HepG2 (cell line): ENCODE measurements around the gene ETS2.

Source experiments
- BRCA1 ChIP-seq: sonication (generic); formaldehyde crosslinking; IDR thresholded peaks from 2 replicates; pipeline ENCODE4 v1.4.0; 2020; ENCODE audit warnings: missing genetic modification reagents
- KLF6 ChIP-seq: IDR thresholded peaks from 2 replicates; pipeline ENCODE4 v1.8.0; 2016; ENCODE audit warnings: missing biosample characterization, missing genetic modification reagents
- TFDP1 ChIP-seq: IDR thresholded peaks from 2 replicates; pipeline ENCODE4 v1.6.1; 2016; ENCODE audit warnings: missing compliant biosample characterization, missing genetic modification reagents, borderline replicate concordance
- ZBTB34 ChIP-seq: sonication (generic); formaldehyde crosslinking; IDR thresholded peaks from 2 replicates; pipeline ENCODE4 v1.8.0; 2022; ENCODE audit warnings: mild to moderate bottlenecking, missing genetic modification reagents
- ZFP91 ChIP-seq: sonication (generic); formaldehyde crosslinking; IDR thresholded peaks from 2 replicates; pipeline ENCODE4 v1.9.0; 2022; ENCODE audit warnings: missing genetic modification reagents, mild to moderate bottlenecking, borderline replicate concordance
- ZNF225 ChIP-seq: sonication (generic); formaldehyde crosslinking; IDR thresholded peaks from 2 replicates; pipeline ENCODE4 v1.4.0; 2020; ENCODE audit warnings: mild to moderate bottlenecking, missing genetic modification reagents
- TF ChIP-seq, protein P1 (sequence below): sonication (generic); formaldehyde crosslinking; IDR thresholded peaks from 2 replicates; pipeline ENCODE4 v1.5.0; 2020; ENCODE audit warnings: mild to moderate bottlenecking, missing genetic modification reagents, moderate library complexity

DNA sequence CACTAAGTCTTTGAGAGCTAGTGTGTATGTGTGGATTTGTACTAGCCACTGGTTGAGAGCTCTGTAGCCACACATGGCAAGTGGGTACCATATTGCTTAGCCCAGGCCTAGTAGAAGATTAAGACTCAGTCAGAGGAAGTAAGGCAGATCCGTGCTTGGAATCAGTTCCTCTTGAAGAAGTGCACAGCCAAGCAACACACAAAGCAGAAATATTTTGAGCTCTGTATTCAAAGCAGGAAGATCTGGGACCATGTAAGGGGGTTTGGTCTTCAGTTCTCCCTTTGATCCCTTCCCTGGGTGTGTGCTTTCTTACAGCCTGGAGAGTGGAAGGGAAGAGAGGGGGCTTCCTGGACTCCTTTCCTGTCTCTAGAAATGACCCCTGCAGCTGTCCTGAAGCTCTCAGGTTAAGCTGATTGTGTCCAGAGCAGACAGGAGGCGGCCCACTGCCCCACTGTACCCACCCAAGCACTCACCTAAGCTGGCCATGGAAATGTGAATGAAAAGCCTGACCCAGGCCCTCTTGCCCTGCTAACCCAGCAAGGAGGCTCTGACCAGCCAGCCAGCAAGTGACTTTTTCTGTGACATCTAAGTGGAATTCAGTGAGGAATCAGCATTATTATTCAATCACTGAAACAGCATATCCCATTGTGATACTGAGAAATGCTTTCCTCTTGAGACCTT, 3.6 kb downstream of the ETS2 start:
- TF ChIP-seq TFDP1 (CRISPR knock-in tag) (no peak), ZFP91 (CRISPR knock-in tag) (no peak), ZNF225 (CRISPR knock-in tag) (no peak), ZBTB34 (CRISPR knock-in tag) (no peak), BRCA1 (CRISPR knock-in tag) (no peak), KLF6 (CRISPR knock-in tag) (no peak)
- TF ChIP-seq, protein P1, sequence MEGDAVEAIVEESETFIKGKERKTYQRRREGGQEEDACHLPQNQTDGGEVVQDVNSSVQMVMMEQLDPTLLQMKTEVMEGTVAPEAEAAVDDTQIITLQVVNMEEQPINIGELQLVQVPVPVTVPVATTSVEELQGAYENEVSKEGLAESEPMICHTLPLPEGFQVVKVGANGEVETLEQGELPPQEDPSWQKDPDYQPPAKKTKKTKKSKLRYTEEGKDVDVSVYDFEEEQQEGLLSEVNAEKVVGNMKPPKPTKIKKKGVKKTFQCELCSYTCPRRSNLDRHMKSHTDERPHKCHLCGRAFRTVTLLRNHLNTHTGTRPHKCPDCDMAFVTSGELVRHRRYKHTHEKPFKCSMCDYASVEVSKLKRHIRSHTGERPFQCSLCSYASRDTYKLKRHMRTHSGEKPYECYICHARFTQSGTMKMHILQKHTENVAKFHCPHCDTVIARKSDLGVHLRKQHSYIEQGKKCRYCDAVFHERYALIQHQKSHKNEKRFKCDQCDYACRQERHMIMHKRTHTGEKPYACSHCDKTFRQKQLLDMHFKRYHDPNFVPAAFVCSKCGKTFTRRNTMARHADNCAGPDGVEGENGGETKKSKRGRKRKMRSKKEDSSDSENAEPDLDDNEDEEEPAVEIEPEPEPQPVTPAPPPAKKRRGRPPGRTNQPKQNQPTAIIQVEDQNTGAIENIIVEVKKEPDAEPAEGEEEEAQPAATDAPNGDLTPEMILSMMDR (CRISPR knock-in tag), result no peak
